Measurements from ENCODE around the gene HMMR. TPM values are rescaled to one million over a fixed set of nuclear protein-coding genes. Genes with fewer than 3 reads are reported as not detected.
A peak's percentile ranks its signal among the peaks of the same experiment; 100 is the strongest.
"Not testable (repeated sequence)": the region's sequence is repeated elsewhere in the genome, so short reads cannot be mapped to it uniquely, and the experiment has no call there.

HMMR gene
- total RNA-seq, 2 donors from 2014 or later: 0.45 to 0.52 TPM

DNA sequence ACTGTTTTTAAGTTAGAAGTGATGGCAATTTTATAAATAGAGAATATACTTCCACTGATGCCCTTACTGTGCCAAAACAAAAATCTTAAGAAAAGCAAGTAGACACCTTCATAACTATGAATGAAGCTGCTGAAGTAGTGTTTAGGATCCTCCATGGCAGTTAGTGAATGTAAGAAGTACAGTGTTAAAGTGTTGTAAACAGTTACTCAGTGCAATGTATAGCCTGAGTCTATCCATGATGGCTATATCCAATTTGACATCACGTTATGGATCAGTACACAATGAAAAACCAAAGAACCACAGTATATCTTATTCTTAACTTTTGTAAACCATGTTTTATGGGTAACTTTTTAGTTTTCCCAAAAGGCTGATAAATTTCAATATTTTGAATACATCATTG is 15.9 kb upstream of the HMMR start:
- peaks cover 12% of the 10 kb centered on the region for H3K4me1 Mint-ChIP-seq
- no peak for ATAC-seq
- H3K27me3 Mint-ChIP-seq: no peaks in the 10 kb centered on the region
- H3K27ac Mint-ChIP-seq: no peak overlapping the region
- H3K9me3 ChIP-seq (ENCODE audit: control insufficient read depth, low read length, poor library complexity, severe bottlenecking): no peaks in the 10 kb centered on the region
- H3K36me3 Mint-ChIP-seq (ENCODE audit: low read depth): peaks cover 2% of the 10 kb centered on the region
- H3K4me3 Mint-ChIP-seq: no peak overlapping the region
- DNase-seq: no peak

DNA sequence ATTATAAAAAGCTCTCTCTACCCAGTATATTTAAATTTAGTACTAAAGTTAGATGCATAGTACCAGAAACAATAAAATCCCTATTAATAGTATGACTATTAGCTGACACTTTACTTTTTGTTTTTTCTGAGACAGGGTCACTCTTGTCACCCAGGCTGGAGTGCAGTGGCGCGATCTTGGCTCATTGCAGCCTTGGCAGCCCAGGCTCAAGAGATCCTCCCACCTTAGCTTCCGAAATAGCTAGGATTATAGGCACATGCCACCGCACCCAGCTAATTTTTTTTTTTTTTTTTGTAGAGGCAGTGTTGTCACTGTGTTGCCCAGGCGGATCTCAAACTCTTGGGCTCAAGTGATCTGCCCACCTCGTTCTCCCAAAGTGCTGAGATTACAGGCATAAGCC is 15.1 kb upstream of the HMMR start:
- Mint-ChIP-seq H3K27ac (no peak overlapping the region), H3K36me3 (ENCODE audit: low read depth) (peaks cover 2% of the 10 kb centered on the region), H3K27me3 (no peaks in the 10 kb centered on the region), H3K4me3 (no peak overlapping the region), H3K4me1 (peaks cover 11% of the 10 kb centered on the region)
- no peak for ATAC-seq
- no peaks in the 10 kb centered on the region for H3K9me3 ChIP-seq (ENCODE audit: control insufficient read depth, low read length, poor library complexity, severe bottlenecking)
- DNase-seq: no peak

DNA sequence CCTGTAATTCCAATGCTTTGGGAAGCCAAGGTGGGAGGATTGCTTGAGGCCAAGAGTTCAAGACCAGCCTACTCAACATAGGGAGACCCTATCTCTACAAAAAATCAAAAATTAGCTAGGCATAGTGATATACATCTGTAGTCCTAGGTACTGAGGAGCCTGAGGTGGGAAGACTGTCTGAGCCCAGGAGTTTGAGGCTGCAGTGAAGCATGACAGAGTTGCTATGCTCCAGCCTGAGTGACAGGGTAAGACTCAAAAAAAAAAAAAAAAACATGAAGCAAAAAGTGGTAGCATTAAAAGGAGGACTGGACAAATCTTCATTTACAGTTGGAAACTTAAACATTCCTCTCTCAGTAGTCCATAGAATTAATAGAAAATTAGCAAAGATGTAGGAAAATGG is 13.2 kb upstream of the HMMR start:
- H3K27ac Mint-ChIP-seq: peak overlapping the region; percentile 56
- peaks cover 14% of the 10 kb centered on the region for H3K4me1 Mint-ChIP-seq
- no peaks in the 10 kb centered on the region for H3K9me3 ChIP-seq (ENCODE audit: control insufficient read depth, low read length, poor library complexity, severe bottlenecking)
- H3K27me3 Mint-ChIP-seq: no peaks in the 10 kb centered on the region
- H3K36me3 Mint-ChIP-seq (ENCODE audit: low read depth): peaks cover 4% of the 10 kb centered on the region
- no peak for DNase-seq
- ATAC-seq: no peak
- no peak overlapping the region for H3K4me3 Mint-ChIP-seq

DNA sequence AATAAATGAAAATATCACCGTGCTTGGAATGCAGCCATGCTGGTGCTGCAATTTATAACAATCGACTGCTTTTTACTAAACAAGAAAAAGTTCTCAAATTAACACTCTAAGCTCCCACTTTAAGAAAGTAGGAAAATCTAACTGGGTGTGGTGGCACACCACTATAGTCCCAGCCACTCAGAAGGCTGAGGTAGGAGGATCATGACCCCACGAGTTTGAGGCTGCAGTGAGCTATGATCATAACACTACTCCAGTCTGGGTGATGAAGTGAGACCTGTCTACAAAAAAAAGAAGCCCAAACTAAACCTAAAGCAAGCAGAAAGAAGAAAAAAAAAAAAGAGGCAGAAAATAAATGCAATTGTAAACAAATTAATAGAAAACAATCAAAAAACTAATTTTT is 12.6 kb upstream of the HMMR start:
- H3K27me3 Mint-ChIP-seq: no peaks in the 10 kb centered on the region
- peaks cover 4% of the 10 kb centered on the region for H3K36me3 Mint-ChIP-seq (ENCODE audit: low read depth)
- DNase-seq (no peak), ATAC-seq (no peak)
- no peak overlapping the region for H3K4me3 Mint-ChIP-seq
- peak overlapping the region; percentile 56 for H3K27ac Mint-ChIP-seq
- H3K9me3 ChIP-seq (ENCODE audit: control insufficient read depth, low read length, poor library complexity, severe bottlenecking): no peaks in the 10 kb centered on the region
- H3K4me1 Mint-ChIP-seq: peaks cover 14% of the 10 kb centered on the region

GRCh38 chr5:163448491-163448890 is 11.9 kb upstream of the HMMR start:
- Mint-ChIP-seq H3K36me3 (ENCODE audit: low read depth) (peaks cover 4% of the 10 kb centered on the region), H3K4me3 (no peak overlapping the region), H3K27ac (peak overlapping the region; percentile 56), H3K4me1 (peaks cover 14% of the 10 kb centered on the region), H3K27me3 (no peaks in the 10 kb centered on the region)
- no peak for ATAC-seq
- no peaks in the 10 kb centered on the region for H3K9me3 ChIP-seq (ENCODE audit: control insufficient read depth, low read length, poor library complexity, severe bottlenecking)
- no peak for DNase-seq

- ATAC-seq (no peak), DNase-seq (no peak)
- H3K4me3 Mint-ChIP-seq: no peak overlapping the region
- peaks cover 10% of the 10 kb centered on the region for H3K36me3 Mint-ChIP-seq (ENCODE audit: low read depth)
- H3K9me3 ChIP-seq (ENCODE audit: control insufficient read depth, low read length, poor library complexity, severe bottlenecking): no peaks in the 10 kb centered on the region
- peak overlapping the region; percentile 56 for H3K27ac Mint-ChIP-seq
- H3K4me1 Mint-ChIP-seq: peaks cover 22% of the 10 kb centered on the region
- no peaks in the 10 kb centered on the region for H3K27me3 Mint-ChIP-seq
Observed at GRCh38 chr5:163451489-163451888, 8.9 kb upstream of the HMMR start.

DNA sequence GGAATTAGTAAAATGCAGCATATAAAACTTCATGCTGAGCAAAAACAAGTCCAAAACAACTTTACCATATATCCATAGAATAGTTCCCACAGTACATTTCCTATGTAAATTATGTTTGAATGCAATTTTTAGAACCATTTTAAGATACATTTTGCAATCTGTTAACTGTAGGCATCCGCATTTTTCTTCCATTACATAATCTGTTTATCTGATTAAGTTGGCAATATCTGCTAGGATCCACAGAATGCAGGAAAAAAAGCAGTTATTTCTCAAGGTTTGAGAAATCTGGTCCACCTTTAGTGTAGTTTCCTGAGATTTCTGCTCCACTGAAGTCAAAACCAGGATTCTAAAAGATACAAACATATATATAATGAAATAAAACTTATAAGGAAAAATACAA is 6.7 kb upstream of the HMMR start:
- no peaks in the 10 kb centered on the region for H3K9me3 ChIP-seq (ENCODE audit: control insufficient read depth, low read length, poor library complexity, severe bottlenecking)
- H3K27me3 Mint-ChIP-seq: no peaks in the 10 kb centered on the region
- H3K4me3 Mint-ChIP-seq: no peak overlapping the region
- H3K27ac Mint-ChIP-seq: no peak overlapping the region
- peaks cover 8% of the 10 kb centered on the region for H3K36me3 Mint-ChIP-seq (ENCODE audit: low read depth)
- H3K4me1 Mint-ChIP-seq: peaks cover 19% of the 10 kb centered on the region
- DNase-seq (no peak), ATAC-seq (no peak)

- H3K4me3 Mint-ChIP-seq; H3K36me3 Mint-ChIP-seq (ENCODE audit: low read depth); H3K27me3 Mint-ChIP-seq; ATAC-seq; H3K27ac Mint-ChIP-seq; H3K9me3 ChIP-seq (ENCODE audit: control insufficient read depth, low read length, poor library complexity, severe bottlenecking); DNase-seq: not testable (repeated sequence)
- peaks cover 26% of the 10 kb centered on the region for H3K4me1 Mint-ChIP-seq
Observed at GRCh38 chr5:163455406-163455805, 5.0 kb upstream of the HMMR start.

DNA sequence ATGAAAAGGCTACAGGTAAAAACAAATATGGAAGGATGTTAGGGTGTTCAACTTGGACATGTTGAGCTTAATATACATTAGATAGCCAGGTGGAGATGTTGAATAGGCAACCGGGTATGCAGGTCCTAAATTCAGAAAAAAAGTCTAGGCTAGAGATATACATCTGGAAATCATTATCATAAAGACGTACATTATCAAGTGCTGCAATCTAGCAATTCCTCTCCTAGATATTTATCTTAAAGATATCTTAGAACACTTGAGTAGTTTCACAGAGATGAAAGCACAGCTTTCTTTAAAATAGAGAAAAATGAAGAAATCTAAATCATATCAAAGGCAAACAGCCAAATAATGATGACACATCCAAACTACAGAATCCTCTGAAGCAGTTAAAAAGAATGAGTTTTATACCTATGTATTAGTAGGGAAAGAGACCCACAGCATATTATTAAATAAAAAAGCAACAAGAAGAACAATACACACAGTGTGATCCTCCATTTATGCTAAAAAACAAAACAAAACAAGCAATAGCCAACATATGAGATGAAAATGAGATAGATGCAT is 4.3 kb upstream of the HMMR start:
- Mint-ChIP-seq H3K27me3 (no peaks in the 10 kb centered on the region), H3K4me1 (peaks cover 26% of the 10 kb centered on the region), H3K36me3 (ENCODE audit: low read depth) (peaks cover 6% of the 10 kb centered on the region), H3K27ac (no peak overlapping the region), H3K4me3 (no peak overlapping the region)
- ATAC-seq (no peak), DNase-seq (no peak)
- H3K9me3 ChIP-seq (ENCODE audit: control insufficient read depth, low read length, poor library complexity, severe bottlenecking): no peaks in the 10 kb centered on the region

DNA sequence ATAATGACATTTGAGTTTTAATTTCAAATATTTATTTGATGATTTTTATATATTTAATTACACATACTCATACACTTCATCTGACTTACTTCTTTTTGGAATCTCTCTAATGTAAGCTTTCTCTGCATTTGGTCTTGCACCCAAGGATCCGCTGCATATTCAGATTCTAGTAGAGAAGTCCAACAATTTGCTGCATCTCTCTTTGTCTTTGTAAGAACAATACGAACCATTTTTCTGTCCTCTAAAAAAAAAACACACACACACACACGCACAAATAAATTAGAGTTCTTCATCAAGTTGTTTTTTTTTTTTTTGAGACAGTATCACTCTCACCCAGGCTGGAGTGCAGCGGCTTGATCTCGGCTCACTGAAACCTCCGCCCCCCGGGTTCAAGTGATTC is 3.6 kb upstream of the HMMR start:
- Mint-ChIP-seq H3K27ac (no peak overlapping the region), H3K36me3 (ENCODE audit: low read depth) (peaks cover 6% of the 10 kb centered on the region), H3K4me3 (no peak overlapping the region), H3K27me3 (no peaks in the 10 kb centered on the region), H3K4me1 (peaks cover 28% of the 10 kb centered on the region)
- no peak for DNase-seq
- ATAC-seq: no peak
- H3K9me3 ChIP-seq (ENCODE audit: control insufficient read depth, low read length, poor library complexity, severe bottlenecking): no peaks in the 10 kb centered on the region

DNA sequence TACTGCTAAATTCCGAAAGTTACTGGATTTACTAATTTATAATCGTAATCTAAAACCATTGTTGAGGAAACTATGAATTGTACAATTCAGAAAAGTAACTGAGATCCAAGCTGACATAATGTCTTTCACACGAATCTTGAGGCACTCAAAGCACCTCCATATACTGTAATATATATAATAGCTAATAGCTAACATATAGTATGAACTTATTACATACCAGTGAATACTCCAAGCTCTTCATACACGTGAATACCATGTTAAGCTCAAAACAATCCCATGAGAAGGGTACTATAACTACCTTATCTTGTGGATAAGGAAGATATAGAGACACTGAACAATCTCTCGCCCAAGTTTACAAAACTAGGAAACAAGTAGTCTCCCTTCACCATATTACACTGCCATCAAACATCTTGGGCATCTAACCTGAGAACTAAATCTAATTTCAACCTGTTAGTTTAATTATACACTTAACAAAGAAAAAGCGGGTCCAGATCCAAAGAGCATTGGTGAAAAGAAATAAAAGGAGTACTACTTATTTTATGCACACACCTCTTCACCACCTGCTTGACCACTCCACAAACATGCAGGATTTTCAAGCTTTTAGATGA is 1.6 kb upstream of the HMMR start:
- Mint-ChIP-seq H3K36me3 (ENCODE audit: low read depth) (peaks cover 6% of the 10 kb centered on the region), H3K27me3 (no peaks in the 10 kb centered on the region), H3K4me3 (peak overlapping the region; percentile 96), H3K27ac (peak overlapping the region; percentile 100), H3K4me1 (peaks cover 32% of the 10 kb centered on the region)
- H3K9me3 ChIP-seq (ENCODE audit: control insufficient read depth, low read length, poor library complexity, severe bottlenecking): no peaks in the 10 kb centered on the region
- no peak for DNase-seq
- no peak for ATAC-seq

- ATAC-seq (no peak), DNase-seq (no peak)
- peak overlapping the region; percentile 100 for H3K27ac Mint-ChIP-seq
- H3K27me3 Mint-ChIP-seq: no peaks in the 10 kb centered on the region
- peak overlapping the region; percentile 96 for H3K4me3 Mint-ChIP-seq
- H3K9me3 ChIP-seq (ENCODE audit: control insufficient read depth, low read length, poor library complexity, severe bottlenecking): no peaks in the 10 kb centered on the region
- H3K4me1 Mint-ChIP-seq: peaks cover 32% of the 10 kb centered on the region
- peaks cover 6% of the 10 kb centered on the region for H3K36me3 Mint-ChIP-seq (ENCODE audit: low read depth)
Observed at GRCh38 chr5:163459462-163459818, 992 bp upstream of the HMMR start.

DNA sequence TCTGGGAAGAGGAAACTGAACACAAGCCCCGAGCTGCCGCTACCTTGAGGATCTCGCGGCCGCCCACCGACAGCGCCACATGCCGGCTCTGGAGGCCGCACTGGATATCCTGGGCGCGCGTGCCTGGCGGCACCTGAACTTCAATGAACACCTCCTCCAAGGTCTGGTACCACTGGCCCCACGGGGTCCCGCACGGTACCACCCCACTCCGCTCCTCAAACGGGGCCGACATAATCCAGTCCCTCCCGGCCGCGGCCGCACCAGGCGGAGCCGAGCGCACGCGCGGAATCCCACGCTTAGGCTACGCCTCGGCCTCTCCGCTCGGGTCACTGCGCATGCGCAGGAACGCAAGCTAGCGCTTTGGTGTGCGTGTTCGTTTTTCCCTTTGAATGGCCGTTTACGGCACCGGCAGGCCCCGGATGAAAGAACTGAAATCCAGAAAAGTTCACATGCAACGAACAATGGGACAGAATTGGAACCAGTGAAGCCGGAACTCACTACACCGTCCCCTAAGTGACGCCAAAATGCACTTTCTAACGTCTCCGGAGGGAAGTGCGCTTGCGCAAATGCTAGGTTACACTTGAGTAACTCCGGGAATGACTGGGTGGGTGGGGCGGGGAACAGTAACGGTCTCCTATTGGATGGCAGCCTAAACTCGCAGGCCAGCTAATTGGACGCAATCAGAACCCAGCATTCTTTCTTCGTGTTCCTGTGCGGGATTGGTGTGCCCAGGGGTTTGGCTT is 442 bp upstream of the HMMR start, which contains the start of gene NUDCD2:
TSS of gene NUDCD2 (minus strand) at position 284 of the 743 bp plus-strand sequence. CDS start at position 232, 52 bp downstream.
- Mint-ChIP-seq H3K27ac (peak within 1 kb of the TSS; percentile 100), H3K36me3 (ENCODE audit: low read depth) (peaks cover 5% of the 10 kb centered on the region), H3K4me3 (peak within 1 kb of the TSS; percentile 96), H3K4me1 (peaks cover 32% of the 10 kb centered on the region), H3K27me3 (no peaks in the 10 kb centered on the region)
- no peaks in the 10 kb centered on the region for H3K9me3 ChIP-seq (ENCODE audit: control insufficient read depth, low read length, poor library complexity, severe bottlenecking)
- ATAC-seq (peak; percentile 85), DNase-seq (peak; percentile 90 to 95 (median 93))

DNA sequence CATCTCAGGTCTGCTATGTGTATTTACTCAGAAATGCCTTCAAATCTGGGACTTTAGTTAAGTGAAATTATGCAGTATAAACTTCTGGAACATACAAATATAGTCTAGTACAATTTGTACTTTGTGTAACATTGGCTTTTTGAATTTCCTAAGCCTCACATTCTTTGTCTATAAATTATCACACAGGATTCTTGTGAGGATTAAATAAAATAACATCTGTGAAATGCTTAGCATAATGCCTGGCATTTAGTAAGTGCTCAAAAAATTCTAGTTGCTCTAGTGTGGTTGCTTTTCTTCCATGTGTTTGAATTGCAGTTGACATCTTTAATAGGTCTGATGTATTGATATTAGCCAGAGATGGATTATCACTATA is 2.6 kb downstream of the HMMR start:
- no peak for ATAC-seq
- Mint-ChIP-seq H3K27me3 (no peaks in the 10 kb centered on the region), H3K4me3 (no peak overlapping the region)

More for the DNA sequence above, 2.6 kb downstream of the HMMR start:
- H3K9me3 ChIP-seq (ENCODE audit: control insufficient read depth, low read length, poor library complexity, severe bottlenecking): no peaks in the 10 kb centered on the region
- Mint-ChIP-seq H3K36me3 (ENCODE audit: low read depth) (no peaks in the 10 kb centered on the region), H3K4me1 (peaks cover 24% of the 10 kb centered on the region), H3K27ac (no peak overlapping the region)
- no peak for DNase-seq

Measured in T-helper 17 cell (primary cell).